ENCODE data around the gene BTG3.

The BTG3 gene

DNA sequence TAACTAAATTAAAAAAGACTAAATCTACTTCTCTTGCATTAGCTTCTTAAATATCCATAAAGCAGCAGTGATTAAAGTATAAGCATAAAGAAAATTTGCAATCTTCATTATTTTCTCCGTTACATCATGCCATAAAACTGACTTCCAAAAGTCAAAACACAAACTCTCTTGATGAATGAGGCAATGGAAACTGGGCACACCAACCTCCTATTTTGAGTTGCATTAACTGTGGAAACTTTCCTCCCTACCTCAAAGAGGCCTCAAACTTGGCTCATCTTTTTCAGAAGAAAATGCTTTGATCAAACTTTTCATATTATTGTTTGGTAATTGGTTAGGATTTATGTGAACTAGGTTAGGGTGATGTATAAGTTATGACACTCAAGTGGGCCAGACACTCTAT, 4.1 kb upstream of the BTG3 start:
- Histone ChIP-seq H3K27me3 (ENCODE audit: low read depth, low read length) (no peaks in the 10 kb centered on the region), H3K9me3 (ENCODE audit: control insufficient read depth in 1 of 2, low read length in 2 of 2) (no peaks in the 10 kb centered on the region), H3K36me3 (ENCODE audit: control insufficient read depth in 1 of 2, insufficient read depth in 2 of 2, low read length in 2 of 2) (peaks cover 0 to 3% of the 10 kb centered on the region in 2 donors), H3K4me3 (ENCODE audit: low read depth in 1 of 2, low read length in 2 of 2) (no peak overlapping the region), H3K4me1 (ENCODE audit: control insufficient read depth in 1 of 2, insufficient read depth in 2 of 2, low read length in 2 of 2) (no peaks in the 10 kb centered on the region), H3K27ac (ENCODE audit: low read length) (no peak overlapping the region)

DNA sequence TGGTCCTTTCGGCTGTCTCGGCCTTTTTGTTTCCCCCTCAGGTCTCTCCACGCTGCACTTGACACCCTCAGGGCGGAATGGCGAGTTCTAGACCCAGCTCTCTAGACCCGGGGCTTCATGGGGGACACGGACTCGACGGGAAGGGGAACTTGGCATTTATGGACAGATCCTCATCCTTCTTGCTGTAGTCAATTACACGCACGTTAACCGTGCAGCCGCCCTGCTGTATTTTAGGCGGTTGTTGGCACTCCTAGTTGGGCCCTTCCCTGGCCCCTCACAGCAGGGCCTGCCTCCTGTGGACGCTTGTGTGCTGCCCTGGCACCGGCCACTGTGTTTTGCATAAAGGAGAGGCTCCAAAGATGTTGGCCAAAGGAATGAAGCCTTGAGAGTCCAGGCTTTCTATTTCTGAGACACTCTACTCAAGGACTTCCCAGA, 558 bp upstream of the BTG3 start:
- Histone ChIP-seq H3K9me3 (ENCODE audit: control insufficient read depth in 1 of 2, low read length in 2 of 2) (no peaks in the 10 kb centered on the region), H3K4me1 (ENCODE audit: control insufficient read depth in 1 of 2, insufficient read depth in 2 of 2, low read length in 2 of 2) (no peaks in the 10 kb centered on the region), H3K4me3 (ENCODE audit: low read depth in 1 of 2, low read length in 2 of 2) (peak overlapping the region; percentile 89 to 92), H3K27ac (ENCODE audit: low read length) (peak overlapping the region; percentile 27), H3K27me3 (ENCODE audit: low read depth, low read length) (no peaks in the 10 kb centered on the region), H3K36me3 (ENCODE audit: control insufficient read depth in 1 of 2, insufficient read depth in 2 of 2, low read length in 2 of 2) (peaks cover 0 to 8% of the 10 kb centered on the region in 2 donors)

DNA sequence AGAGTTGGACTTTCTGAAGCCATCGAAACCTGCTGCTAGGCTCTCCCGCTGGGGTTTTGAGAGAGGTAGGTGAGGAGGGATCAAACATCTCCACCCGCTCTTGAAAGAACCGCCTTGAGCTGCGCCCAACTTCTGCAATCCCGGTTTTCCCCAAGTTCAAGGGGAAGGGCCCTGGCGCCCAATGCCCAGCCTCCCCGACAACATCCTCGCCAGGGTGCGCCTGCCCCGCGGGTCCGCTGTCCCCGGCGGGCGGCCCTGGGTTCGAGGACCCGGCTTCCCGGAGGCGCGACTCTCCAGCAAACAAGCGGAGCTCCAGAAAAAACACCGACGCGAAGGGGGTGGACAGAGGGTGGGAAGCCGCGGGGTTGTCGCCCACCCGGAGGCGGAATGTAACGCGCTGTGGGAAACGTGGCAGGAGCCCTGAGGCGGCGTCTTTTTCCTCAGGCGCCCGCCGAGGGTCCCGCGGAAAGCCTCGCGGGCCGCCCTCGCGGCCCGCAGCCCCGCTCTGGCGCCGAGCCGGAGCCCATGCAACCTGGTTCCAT, 607 bp downstream of the BTG3 start:
- Histone ChIP-seq H3K4me1 (ENCODE audit: control insufficient read depth in 1 of 2, insufficient read depth in 2 of 2, low read length in 2 of 2) (no peaks in the 10 kb centered on the region), H3K4me3 (ENCODE audit: low read depth in 1 of 2, low read length in 2 of 2) (peak overlapping the region; percentile 89 to 92), H3K9me3 (ENCODE audit: control insufficient read depth in 1 of 2, low read length in 2 of 2) (no peaks in the 10 kb centered on the region), H3K27ac (ENCODE audit: low read length) (peak overlapping the region; percentile 92), H3K36me3 (ENCODE audit: control insufficient read depth in 1 of 2, insufficient read depth in 2 of 2, low read length in 2 of 2) (peaks cover 5 to 8% of the 10 kb centered on the region in 2 donors), H3K27me3 (ENCODE audit: low read depth, low read length) (no peaks in the 10 kb centered on the region)

DNA sequence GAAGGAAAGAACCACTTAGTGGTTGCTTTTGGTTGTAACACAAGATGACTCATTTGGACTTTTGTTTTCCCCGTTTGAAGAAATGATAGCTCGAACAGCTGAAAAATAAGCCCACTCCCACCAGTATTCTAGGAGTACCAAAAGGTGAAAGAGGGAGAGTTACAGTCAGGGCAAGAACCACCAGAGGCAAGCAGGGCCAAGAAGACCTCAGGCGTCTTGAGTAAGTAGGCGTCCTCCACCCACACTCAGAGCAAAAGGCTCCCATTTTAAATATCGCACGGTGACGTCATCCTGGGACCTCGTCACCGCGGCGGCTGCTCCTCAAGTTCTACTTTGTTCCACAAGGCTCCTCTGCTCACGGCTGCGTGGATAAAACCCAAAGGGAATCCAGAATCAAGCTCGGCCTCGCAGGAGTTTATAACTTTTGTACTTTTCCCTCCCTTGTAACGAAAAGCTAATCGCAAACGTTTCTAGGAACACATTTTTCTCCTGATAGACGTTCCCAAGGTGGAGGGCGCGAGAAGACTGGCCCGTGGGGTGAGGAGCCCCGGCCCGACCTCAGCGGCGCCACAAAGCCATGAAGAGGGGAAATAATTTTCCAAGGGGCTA, 1.2 kb downstream of the BTG3 start:
- Histone ChIP-seq H3K27ac (ENCODE audit: low read length) (peak overlapping the region; percentile 92), H3K9me3 (ENCODE audit: control insufficient read depth in 1 of 2, low read length in 2 of 2) (no peaks in the 10 kb centered on the region), H3K4me3 (ENCODE audit: low read depth in 1 of 2, low read length in 2 of 2) (peak overlapping the region; percentile 89 to 92), H3K4me1 (ENCODE audit: control insufficient read depth in 1 of 2, insufficient read depth in 2 of 2, low read length in 2 of 2) (no peaks in the 10 kb centered on the region), H3K27me3 (ENCODE audit: low read depth, low read length) (no peaks in the 10 kb centered on the region), H3K36me3 (ENCODE audit: control insufficient read depth in 1 of 2, insufficient read depth in 2 of 2, low read length in 2 of 2) (peaks cover 5 to 8% of the 10 kb centered on the region in 2 donors)

DNA sequence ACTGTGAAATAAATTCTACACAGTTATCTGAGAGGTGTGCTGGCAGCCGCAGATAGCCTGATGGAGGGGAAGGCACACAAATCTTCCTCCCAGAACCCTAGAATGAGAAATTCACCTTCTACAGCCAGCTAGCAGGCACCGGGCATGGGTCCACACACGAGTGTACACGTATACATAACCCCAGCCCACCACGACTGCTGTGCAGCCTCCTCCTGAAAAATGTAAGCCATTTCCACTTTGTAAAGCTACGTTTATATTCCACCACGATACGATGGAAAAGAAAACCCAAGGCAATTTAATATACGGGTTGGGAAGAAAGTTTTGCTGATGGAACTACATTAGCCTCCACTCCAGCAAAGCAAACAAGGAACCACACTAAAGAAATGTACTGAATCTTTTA, 1.8 kb downstream of the BTG3 start:
- H3K36me3 ChIP-seq (ENCODE audit: control insufficient read depth in 1 of 2, insufficient read depth in 2 of 2, low read length in 2 of 2) = peaks cover 5 to 8% of the 10 kb centered on the region in 2 donors
- peak overlapping the region; percentile 89 to 92 for H3K4me3 ChIP-seq (ENCODE audit: low read depth in 1 of 2, low read length in 2 of 2)
- peak overlapping the region; percentile 92 for H3K27ac ChIP-seq (ENCODE audit: low read length)
- H3K4me1 ChIP-seq (ENCODE audit: control insufficient read depth in 1 of 2, insufficient read depth in 2 of 2, low read length in 2 of 2) = no peaks in the 10 kb centered on the region
- H3K9me3 ChIP-seq (ENCODE audit: control insufficient read depth in 1 of 2, low read length in 2 of 2) = no peaks in the 10 kb centered on the region
- H3K27me3 ChIP-seq (ENCODE audit: low read depth, low read length) = no peaks in the 10 kb centered on the region

DNA sequence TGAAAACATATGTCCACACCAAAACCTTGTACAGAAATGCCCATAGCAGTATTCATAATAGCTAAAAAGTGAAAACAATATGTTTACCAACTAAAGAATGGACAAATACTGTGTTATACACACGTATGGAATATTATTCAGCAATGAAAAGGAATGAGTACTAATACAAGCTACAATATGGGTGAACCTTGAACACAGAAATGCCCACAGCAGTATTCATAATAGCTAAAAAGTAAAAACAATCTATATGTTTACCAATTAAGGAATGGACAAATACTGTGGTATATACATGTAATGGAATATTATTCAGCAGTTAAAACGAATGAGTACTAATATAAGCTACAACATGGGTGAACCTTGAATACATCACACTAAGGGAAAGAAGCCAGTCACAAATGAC, 3.0 kb downstream of the BTG3 start:
- Histone ChIP-seq H3K9me3 (ENCODE audit: control insufficient read depth in 1 of 2, low read length in 2 of 2) (no peaks in the 10 kb centered on the region), H3K27ac (ENCODE audit: low read length) (no peak overlapping the region)

DNA sequence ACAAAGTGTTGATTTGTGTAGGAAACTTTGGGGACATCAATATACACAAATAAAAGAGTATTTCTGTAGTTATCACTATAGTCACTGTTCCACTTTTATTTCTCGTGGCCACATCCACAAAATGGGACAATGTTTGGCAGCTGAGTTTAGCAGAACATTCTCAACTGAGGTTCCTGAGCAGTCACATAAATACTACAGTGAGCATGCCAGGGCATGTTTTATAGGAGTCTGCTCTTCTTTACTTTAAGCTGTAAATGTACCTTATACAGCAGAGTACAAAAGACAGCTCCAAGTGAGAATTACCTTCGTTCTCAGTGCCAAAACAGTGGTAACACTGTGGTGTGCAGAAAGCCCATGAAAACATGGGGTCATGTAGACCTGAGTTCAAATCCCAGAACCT, 5.0 kb downstream of the BTG3 start:
- no peaks in the 10 kb centered on the region for H3K4me1 ChIP-seq (ENCODE audit: control insufficient read depth in 1 of 2, insufficient read depth in 2 of 2, low read length in 2 of 2)
- peaks cover 19 to 29% of the 10 kb centered on the region in 2 donors for H3K36me3 ChIP-seq (ENCODE audit: control insufficient read depth in 1 of 2, insufficient read depth in 2 of 2, low read length in 2 of 2)
- no peak overlapping the region for H3K27ac ChIP-seq (ENCODE audit: low read length)
- no peaks in the 10 kb centered on the region for H3K9me3 ChIP-seq (ENCODE audit: control insufficient read depth in 1 of 2, low read length in 2 of 2)
- H3K4me3 ChIP-seq (ENCODE audit: low read depth in 1 of 2, low read length in 2 of 2) = no peak overlapping the region
- H3K27me3 ChIP-seq (ENCODE audit: low read depth, low read length) = no peaks in the 10 kb centered on the region

More for the DNA sequence above, 3.0 kb downstream of the BTG3 start:
- no peak overlapping the region for H3K4me3 ChIP-seq (ENCODE audit: low read depth in 1 of 2, low read length in 2 of 2)
- H3K36me3 ChIP-seq (ENCODE audit: control insufficient read depth in 1 of 2, insufficient read depth in 2 of 2, low read length in 2 of 2) = peaks cover 8 to 12% of the 10 kb centered on the region in 2 donors
- H3K4me1 ChIP-seq (ENCODE audit: control insufficient read depth in 1 of 2, insufficient read depth in 2 of 2, low read length in 2 of 2) = no peaks in the 10 kb centered on the region
- H3K27me3 ChIP-seq (ENCODE audit: low read depth, low read length) = no peaks in the 10 kb centered on the region

DNA sequence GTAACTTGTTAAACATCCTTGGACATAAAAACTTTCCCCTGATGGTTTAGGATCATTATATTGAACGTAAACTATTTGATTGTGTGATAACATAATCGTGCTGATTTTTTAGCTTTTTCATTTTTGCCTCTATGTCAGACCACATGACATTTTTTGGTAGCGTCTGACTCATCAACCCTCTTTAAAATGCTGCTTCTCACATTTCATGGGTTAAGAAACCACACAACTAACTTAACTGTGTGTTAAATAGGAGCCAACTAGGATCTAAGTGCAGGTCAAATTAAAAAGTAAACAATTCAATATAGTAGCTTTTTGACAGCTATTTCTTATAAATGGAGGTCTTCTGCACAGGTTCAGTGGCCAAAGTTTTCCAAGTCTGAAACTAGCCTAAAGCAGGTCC, 9.8 kb downstream of the BTG3 start:
- Histone ChIP-seq H3K27me3 (ENCODE audit: low read depth, low read length) (no peaks in the 10 kb centered on the region), H3K36me3 (ENCODE audit: control insufficient read depth in 1 of 2, insufficient read depth in 2 of 2, low read length in 2 of 2) (peaks cover 31 to 44% of the 10 kb centered on the region in 2 donors), H3K27ac (ENCODE audit: low read length) (no peak overlapping the region), H3K9me3 (ENCODE audit: control insufficient read depth in 1 of 2, low read length in 2 of 2) (no peaks in the 10 kb centered on the region), H3K4me1 (ENCODE audit: control insufficient read depth in 1 of 2, insufficient read depth in 2 of 2, low read length in 2 of 2) (no peaks in the 10 kb centered on the region), H3K4me3 (ENCODE audit: low read depth in 1 of 2, low read length in 2 of 2) (no peak overlapping the region)

DNA sequence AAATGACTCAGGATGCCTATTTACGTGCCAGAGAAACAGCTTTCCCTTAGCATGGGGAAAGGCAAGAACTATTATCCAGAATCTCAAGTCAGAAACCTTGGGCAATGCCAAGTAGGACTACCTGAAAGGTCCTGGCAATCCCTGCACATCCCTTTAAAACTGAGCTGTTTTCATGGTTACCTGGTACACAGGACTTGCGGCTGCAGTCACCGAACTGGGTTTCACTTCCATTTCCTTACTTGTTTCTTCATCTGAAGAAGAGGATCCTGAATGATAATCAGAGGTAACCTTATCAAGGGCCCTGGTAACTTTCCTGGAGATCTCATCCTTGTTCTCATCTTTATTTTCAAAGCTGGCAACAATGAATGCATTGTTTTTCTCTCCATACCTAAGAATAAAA, 14.3 kb downstream of the BTG3 start:
- no peak overlapping the region for H3K27ac ChIP-seq (ENCODE audit: low read length)
- no peaks in the 10 kb centered on the region for H3K9me3 ChIP-seq (ENCODE audit: control insufficient read depth in 1 of 2, low read length in 2 of 2)
- H3K36me3 ChIP-seq (ENCODE audit: control insufficient read depth in 1 of 2, insufficient read depth in 2 of 2, low read length in 2 of 2) = peaks cover 29 to 45% of the 10 kb centered on the region in 2 donors
- H3K27me3 ChIP-seq (ENCODE audit: low read depth, low read length) = no peaks in the 10 kb centered on the region
- H3K4me1 ChIP-seq (ENCODE audit: control insufficient read depth in 1 of 2, insufficient read depth in 2 of 2, low read length in 2 of 2) = no peaks in the 10 kb centered on the region
- H3K4me3 ChIP-seq (ENCODE audit: low read depth in 1 of 2, low read length in 2 of 2) = no peak overlapping the region

DNA sequence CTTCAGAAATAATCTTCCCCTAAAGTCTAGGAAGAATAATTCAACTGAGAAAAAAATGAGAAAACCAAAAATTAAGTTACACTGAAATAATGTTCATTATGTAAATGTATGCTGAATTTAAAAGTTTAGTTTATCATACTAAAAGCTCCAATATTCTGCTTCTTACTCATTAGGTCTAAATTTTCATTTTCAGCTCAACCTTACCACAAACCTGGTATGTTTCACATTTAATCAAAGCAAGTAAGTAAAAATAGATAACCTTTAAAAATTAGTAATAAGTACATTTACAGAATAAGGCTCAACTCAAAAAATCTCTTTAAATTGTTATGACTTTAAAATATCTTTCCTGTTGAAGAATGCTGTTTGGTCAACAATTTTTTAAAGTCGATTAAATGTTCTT, 15.0 kb downstream of the BTG3 start:
- Histone ChIP-seq H3K36me3 (ENCODE audit: control insufficient read depth in 1 of 2, insufficient read depth in 2 of 2, low read length in 2 of 2) (peaks cover 22 to 48% of the 10 kb centered on the region in 2 donors), H3K4me3 (ENCODE audit: low read depth in 1 of 2, low read length in 2 of 2) (no peak overlapping the region), H3K9me3 (ENCODE audit: control insufficient read depth in 1 of 2, low read length in 2 of 2) (no peaks in the 10 kb centered on the region), H3K27ac (ENCODE audit: low read length) (no peak overlapping the region), H3K27me3 (ENCODE audit: low read depth, low read length) (no peaks in the 10 kb centered on the region), H3K4me1 (ENCODE audit: control insufficient read depth in 1 of 2, insufficient read depth in 2 of 2, low read length in 2 of 2) (no peaks in the 10 kb centered on the region)

DNA sequence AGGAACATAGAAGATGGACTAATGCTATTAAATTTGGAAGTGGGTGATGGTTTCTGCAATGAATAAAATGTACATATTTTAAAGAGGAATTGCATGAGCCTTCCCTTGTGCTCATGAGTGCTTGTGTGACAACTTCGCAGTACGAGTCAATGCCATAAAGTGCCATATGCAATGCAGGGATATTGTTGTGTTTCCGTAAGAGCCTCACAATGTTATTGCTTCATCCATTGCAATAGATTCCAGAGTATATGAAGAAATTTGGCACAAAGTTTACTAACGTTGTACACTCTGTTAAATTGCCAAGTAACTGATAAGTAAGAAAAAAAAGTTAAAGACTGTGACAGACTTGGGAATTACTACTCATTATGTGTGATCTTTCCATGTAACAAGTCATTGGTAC, 22.3 kb downstream of the BTG3 start:
- H3K4me1 ChIP-seq (ENCODE audit: control insufficient read depth in 1 of 2, insufficient read depth in 2 of 2, low read length in 2 of 2) = no peaks in the 10 kb centered on the region
- no peaks in the 10 kb centered on the region for H3K27me3 ChIP-seq (ENCODE audit: low read depth, low read length)
- no peak overlapping the region for H3K27ac ChIP-seq (ENCODE audit: low read length)
- H3K9me3 ChIP-seq (ENCODE audit: control insufficient read depth in 1 of 2, low read length in 2 of 2) = no peaks in the 10 kb centered on the region
- H3K4me3 ChIP-seq (ENCODE audit: low read depth in 1 of 2, low read length in 2 of 2) = no peak overlapping the region
- peaks cover 0 to 20% of the 10 kb centered on the region in 2 donors for H3K36me3 ChIP-seq (ENCODE audit: control insufficient read depth in 1 of 2, insufficient read depth in 2 of 2, low read length in 2 of 2)
